ENCODE results near the gene LSM3.
A peak's percentile ranks its signal among the peaks of the same experiment; 100 is the strongest.

The LSM3 gene

DNA sequence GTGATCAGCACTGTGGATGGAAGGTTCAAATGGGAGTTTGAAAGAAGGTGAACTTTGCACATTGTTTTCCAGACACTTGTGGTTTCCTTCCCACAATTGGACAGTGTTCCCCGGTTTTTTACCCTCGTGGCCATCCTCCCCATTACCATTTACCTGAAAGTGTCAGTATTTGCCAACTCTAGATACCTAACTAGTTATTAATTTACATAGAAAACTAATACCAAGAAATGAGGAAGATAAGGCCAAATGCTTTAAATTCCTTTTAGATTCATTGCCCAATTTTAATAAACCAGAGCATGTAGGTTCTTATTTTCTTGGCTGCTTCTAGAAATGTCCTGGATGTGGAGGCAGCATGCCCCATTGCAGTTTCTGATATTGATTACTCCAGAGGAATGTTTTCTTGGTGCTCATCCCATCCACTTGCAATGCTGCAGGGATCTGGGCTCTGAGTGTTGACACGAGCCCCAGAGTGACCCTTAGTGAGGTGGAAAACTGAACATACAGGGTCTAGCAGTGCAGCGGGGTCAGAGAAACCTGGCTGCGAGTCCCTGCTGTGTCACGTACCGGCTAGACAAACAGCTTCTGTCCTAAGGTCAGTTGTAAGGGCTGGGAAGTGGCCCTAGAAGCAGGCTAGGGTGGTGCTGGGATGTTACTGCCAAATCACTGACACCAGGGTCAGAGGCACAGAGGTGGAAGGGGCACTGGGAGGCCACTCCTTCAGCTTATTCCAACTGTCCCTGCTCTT lies 23.5 kb downstream of the LSM3 start:
- no peak for DNase-seq

DNA sequence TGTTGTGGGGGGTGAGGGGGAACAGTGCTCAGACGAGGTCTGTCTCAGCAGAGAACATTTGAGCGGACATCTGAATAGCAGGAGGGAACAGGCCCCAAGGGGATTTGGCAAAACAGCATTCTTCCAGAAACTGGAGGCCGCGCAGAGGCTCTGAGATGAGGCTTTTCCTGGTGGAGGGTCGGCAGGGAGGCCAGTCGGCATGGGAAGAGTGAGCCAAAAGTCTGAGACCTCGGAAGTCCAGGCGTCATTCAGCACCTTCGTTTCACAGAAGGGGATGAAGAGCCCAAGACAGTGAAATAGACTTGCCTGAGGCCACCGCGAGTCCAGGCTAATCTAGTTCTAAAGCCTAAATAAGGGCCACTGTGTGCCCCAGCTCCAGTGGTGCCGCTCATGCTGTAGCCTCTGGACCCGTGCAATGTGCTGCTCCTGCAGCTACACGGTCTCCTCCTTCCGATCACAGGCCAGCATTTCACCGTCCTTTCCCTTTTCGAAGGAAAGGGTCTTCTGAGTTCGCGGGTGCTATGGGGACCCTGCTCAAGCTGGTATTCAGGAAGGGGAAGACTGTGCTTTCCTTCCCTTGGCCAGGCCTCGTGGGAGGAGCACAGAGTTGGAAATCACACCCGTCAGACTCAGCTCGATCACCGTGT lies 24.4 kb downstream of the LSM3 start:
- DNase-seq: no peak

DNA sequence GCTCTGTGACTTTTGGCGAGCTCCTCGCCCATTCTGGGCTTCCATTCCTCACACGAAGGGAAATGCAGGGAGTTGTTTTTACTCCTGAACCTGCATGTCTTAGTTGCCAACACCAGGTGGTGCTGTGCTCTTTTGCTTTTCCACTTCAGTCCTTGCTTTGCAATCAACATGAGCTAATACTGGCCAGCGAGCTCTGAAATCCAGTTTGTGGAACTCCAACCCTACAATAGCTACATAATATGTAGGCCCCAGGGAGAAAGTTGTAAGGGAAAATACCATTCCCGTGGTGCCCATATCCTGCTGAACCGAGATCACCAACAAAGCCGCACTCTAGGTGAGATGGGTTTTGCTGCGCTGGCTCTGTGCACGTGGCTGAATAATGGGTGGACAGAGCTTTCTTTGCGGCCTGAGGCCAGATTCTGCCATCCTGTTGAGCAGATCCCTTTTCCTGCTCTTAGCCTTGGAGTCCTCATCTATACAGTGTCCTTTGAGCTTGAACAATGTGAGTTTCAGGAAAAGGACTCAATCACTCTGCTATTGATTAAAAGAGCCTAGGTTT lies 25.0 kb downstream of the LSM3 start:
- DNase-seq: peak; percentile 56

DNA sequence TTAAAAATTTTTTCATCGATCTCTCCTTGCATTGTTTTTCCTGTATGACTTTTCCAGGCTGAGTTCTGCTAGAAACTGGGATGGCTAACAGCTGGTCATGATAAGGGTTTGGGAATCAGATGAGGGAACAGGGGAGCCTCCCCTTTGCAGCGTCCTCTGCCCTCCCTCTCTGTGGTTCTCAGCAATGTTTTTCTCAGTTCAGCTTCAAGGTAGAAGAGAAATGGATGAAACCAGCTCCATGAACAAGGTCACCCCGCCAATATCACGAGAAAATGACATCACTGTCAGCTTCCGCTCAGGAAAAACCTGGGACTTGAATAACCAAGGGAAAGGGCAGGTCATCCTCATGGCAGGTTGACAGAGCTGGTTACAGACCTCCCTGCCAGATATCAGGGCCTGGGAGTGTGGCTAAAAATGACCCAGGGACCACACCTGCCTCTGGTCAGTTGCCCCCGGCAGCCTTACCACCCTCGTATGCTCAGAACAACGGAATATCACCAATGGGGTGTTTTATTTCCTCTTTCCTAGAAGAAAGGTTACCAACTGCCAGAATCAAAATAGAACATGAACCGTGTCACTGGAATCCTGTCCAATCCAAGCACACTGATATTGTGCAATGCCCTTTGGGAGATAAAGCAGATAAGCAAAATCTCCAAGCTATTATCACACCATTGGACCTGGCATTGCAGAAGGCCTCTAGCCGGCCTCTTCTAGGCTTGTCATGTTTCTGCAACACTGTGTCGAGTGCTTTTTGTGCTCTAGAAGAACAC lies 26.1 kb downstream of the LSM3 start:
- no peak for DNase-seq

DNA sequence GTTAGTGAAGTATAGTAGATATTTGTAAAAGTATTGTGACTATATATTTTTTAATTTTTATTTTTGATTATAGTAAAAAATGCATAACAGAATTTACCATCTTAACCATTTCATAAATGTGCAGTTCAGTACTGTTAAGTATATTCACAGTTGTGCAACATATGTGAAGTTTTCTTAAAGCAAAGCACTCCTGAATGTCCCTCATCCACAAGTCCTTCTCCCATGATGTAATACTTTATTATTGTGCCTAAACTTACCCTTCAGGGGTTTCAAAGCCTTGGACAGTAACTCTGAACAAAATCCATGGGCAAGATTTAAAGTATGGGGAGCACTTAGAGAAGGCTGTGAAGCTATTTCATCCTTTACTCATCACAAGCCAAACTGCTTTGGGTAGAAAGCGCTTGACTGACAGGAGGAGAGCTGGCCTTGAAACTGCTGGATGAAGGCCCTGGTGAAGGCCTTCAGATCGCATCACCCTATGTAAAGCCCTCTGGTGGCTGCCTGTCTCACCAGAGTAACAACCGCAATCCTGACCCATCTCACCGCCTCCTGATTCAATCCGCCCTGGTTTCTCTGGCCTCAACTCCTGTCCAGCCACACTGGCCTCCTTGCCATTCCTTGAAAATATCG lies 28.0 kb downstream of the LSM3 start:
- no peak for DNase-seq

DNA sequence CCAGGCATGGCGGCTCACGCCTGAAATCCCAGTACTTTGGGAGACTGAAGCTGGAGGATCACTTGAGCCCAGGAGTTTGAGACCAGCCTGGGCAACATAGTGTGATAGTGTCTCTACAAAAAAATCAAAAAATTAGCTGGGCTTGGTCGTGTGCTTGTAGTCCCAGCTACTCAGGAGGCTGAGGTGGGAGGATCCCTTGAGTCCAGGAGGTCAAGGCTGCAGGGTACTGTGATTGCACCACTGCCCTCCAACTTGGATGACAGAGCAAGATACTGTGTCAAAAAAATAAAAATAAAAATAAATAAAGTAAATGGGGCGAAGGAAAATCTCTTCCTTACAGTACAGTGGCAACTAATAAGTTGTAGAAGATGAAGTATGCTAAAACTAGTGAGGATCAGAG lies 29.6 kb downstream of the LSM3 start:
- DNase-seq: no peak

DNA sequence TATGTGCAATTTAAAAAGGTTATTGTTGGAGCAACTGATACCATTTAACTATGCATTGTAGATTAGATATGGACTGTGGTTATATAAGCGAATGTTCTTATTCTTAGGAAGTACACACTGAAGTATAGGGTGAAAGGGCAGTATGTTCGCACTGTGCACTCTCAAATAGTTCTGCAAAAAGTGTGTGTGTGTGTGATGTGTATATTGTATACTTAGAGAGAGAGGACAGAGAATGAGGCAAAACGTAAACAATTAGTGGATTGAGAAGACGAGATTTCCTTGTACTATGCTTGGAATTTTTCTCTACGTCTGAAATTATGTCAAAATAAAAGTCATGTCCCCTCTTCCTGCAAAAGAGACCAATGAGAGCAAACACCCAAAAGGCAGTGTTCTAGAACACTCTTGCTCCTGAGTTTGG lies 30.4 kb downstream of the LSM3 start:
- no peak for DNase-seq

DNA sequence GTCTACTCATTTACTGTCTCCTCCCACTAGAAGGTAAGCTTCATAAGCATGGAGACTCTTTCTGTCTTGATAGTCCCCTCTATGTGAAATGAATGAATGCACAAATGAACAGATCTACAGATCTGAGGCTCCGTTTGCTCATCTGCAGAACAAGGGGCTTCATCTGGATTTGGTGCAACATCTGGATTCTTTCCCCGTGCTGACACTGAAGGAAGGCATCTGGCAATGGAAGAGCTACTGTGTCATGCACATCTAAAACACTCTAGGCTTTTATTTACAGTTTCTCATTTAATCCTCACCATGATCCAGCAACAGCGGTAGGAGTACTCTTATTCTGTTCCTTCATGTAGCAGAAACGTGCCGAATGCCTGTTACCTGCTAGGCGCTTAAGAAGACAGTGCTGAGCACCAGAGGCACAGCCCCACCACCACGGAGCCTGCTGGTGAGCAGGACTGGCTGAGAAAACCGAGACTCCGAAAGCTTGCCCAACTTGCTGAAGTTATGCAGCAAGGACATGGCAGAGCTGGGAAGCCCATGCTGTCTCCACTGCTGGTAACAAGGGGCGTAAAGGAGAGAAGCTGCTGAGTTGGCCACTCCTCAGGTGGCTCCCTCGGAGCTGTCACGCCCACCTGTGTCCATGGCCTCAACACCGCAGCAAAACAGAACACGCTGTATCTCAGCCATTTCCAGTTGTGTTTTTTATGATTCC lies 31.1 kb downstream of the LSM3 start:
- DNase-seq: no peak

DNA sequence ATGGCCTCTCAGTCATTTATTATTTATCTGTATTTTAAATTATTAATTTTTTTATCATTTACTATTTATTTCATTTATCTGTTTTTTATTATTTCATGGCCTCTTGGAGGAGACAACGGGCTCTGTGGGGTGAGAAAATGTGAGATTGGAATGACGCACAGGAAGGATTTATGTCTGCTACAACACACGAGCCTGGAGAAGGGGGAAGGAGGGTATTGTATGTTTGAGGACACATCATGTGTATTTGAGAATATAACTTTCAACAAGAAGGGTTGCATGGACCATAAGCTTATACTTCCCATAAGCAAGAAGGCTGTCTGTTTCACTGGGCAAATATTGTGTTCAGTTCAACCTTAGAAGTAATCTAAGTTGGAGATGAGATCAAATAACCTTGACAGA lies 31.7 kb downstream of the LSM3 start:
- DNase-seq: no peak

DNA sequence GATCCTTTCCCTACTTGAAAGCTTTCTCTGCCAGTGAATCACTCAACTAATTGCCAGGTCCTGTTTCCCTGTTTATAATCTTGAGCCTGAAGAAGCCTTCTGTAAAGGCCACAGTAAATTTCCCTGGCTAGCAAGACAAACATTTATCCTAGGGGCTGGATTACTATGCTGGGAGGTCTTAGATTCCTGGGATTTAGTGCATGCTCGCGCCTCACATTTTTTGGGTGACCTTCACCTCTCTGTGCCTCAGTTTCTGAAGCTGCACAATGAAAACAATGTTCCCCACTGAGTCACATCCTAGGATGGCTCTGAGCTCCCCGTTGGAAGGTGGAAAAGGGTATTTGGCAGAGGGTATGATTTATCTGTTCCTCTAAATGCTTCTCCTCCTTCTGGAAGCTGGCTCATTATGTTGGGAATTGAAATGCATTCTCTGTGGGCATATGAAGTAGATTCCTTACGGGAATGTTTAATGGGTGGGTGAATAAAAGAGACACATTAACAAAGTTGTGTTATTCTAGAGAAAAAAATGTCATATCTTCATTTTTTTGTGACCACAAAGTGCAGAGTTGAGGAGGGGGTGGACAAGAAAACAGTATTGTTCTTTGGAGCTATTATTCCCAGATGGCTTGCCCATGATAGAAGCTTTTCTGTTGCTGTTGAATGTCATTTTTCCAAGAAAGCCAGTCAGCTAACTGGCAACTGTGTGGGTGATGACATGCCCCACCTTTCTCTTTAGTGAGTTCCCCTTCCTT lies 32.4 kb downstream of the LSM3 start:
- DNase-seq: no peak

DNA sequence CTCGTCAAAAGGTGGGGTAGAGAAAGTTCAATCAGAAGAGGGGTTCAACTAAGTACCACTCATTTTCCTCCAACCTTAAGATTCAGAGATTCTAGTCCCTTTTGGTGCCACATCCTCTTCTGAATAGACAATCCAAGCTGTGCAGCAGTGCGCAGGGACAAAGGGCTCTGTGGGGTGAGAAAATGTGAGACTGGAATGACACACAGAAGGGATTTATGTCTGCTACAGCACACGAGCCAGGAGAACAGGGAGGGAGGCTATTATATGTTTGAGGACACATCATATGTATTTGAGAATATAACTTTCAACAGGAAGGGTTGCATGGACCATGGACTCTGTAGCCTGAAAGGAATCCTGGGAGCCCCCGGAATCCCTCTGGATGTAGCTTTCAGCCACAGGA lies 33.0 kb downstream of the LSM3 start:
- no peak for DNase-seq

DNA sequence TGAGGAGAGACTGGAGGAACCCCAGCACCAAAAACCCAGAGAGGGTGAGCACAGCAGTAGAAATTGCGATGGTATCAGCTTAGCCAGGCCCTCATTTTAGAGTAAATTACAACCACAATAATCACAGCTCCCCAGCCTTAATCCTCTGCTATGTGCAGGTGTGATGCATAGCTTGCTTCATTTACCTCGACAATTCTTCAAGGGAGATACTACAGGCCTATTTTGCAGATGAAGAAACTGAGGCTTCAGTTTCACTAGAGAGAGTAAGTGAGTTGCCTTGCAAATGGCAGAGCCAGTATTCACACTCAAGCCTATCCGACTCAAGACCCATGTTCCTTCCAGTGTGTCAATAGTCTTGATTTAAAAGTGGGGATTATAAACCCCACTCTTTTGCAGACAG lies 33.4 kb downstream of the LSM3 start:
- DNase-seq: no peak

DNA sequence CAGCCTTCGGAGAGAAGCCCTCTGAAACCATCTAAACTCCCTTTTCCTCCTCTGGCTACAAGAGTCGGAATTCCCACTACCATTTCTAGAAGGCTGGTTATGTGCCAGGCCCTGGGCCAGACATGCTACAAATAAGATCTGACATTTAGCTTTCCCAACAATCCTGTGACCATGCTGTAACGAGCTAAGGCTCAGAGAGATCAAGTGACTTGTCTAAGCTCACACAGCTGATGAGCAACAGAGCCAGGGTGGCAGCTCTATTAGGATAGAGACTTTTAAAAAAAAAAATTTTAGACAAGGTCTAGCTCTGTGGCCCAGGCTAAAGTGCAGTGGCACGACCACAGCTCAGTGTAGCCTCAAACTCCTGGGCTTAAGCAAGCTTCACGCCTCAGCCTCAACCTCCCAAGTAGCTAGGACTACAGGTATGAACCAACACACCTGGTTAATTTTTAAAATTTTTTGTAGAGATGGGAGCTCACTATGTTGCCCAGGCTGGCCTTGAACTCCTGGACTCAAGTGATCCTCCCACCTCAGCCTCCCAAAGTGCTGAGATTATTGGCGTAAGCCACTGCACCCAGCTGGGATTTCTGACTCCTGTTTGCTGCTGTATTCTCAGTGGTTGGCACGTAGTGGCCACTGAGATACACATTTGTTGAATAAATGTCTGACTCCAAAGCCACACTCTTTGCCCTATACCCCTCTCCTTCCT lies 34.6 kb downstream of the LSM3 start:
- DNase-seq: no peak

DNA sequence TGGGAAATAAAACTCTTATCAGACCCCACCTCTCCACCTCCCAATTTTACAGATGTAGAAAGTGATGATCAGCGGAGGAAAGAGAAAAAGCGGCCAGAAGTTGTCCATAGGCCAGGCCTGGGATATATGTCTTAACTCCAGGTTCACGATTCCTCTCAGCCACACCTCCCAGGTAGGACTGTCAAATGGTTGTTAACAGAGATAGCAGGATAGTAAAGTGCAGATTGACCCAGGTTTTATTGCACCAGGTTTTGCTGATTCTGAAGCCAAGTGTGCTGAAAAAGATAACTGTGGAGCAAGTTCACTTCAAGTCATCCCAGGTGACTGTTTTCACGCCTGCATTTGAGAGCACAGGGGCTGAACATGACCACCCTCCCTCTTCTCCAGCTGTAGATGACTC lies 36.1 kb downstream of the LSM3 start:
- no peak for DNase-seq

DNA sequence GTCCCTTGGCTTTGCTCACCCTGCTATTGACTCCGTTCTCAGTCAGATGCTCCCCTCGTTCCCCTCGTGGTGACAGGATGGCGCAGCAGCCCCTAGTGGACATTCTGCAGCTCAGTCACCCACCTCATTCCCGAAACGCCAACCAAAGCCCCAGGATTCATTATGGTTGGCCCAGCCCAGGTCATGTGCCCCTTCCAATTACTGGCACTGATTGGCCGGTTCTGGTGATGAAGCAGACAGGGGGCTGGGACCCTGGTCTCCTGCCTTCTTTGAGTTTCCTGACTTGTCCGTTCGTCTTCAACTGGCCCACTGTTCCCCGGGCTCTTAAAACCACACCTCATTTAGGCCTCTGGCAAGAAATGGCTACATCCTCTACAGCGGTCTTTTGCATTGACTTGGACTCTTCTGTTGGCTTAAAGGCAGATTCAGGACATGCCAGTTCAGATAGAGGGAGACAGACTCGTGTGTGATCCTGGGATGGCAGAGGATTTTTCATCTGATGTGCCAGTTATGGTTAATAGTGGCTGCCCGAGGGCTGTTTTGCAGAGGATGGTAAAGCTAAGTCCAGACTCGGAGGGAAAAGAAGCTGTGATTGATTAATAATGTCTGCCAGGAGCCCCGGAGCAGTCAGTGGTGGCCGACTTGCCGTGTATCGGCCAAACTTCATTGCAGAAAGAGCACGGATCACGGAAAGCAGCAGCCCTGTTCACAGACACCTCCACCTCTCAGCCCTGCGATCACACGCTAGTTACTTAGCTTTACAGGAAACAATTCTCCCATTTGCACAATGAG lies 37.8 kb downstream of the LSM3 start:
- no peak for DNase-seq

DNA sequence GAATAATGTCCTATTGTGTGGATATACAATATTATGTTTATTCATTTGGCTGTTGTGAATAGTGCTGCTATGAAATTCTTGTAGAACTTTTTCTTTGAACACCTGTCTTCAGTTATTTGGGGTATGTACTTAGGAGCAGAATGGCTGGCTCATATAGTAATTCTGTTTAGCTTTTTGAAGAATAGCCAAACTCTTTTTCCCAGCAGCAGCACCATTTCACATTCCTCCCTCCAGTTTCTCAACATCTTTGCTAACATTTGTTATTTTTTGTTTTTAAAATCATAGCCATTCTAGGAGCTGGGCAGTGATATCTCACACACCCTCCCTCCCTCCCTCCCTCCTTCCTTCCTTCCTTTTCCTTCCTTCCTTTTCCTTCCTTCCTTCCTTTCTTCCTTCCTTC lies 39.7 kb downstream of the LSM3 start:
- DNase-seq: no peak

DNA sequence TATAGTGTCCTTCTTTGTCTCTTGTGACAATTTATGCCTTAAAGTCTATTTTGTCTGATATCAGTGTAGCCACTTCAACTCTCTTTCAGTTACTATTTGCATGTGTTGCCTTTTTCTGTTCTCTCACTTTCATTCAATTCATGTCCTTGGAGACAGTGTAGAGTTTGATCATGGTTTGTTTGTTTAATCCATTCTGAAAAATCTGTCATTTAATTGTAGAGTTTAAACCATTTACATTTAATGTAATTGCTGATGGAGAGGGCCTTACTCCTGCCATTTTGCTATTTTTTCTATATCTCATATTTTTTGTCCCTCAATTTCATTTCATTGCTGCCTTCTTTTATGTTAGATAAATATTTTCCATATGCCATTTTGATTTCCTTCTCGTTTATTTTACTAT lies 42.3 kb downstream of the LSM3 start:
- DNase-seq: no peak

DNA sequence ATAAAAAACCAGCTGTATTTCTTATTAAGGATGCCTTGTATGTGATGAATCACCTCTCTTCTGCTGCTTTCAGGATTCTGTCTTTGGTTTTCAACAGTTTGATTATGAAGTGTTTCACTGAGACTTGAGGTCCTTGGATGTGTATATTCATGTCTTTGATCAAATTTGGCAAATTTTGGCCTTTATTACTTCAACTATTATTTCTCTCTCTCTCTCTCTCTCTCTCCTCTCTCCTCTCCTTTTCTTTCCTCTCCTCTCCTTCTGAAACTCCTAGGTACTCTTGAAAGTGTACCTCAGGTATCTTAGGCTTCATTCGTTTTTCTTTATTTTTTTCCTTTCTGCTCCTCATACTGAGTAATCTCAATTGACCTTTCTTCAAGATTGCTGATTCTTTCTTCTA lies 43.3 kb downstream of the LSM3 start:
- DNase-seq: no peak

DNA sequence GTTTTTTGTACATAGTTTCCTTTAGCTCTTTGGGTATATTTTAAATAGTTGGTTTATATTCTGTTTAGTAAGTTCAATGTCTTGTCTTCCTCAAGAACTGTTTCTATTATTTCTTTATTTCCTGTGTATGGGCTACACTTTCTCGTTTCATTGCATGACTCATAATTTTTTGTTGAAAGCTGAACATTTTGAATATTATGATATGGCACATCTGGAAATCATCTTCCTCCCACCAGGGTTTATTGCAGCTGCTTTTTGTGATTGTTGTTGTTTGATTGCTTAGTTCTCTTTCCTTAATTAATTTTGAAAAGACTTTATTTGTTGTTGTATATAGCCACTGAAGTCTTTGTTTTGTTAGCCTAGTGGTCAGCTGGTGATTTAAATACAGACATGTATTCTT lies 43.8 kb downstream of the LSM3 start:
- DNase-seq: no peak

DNA sequence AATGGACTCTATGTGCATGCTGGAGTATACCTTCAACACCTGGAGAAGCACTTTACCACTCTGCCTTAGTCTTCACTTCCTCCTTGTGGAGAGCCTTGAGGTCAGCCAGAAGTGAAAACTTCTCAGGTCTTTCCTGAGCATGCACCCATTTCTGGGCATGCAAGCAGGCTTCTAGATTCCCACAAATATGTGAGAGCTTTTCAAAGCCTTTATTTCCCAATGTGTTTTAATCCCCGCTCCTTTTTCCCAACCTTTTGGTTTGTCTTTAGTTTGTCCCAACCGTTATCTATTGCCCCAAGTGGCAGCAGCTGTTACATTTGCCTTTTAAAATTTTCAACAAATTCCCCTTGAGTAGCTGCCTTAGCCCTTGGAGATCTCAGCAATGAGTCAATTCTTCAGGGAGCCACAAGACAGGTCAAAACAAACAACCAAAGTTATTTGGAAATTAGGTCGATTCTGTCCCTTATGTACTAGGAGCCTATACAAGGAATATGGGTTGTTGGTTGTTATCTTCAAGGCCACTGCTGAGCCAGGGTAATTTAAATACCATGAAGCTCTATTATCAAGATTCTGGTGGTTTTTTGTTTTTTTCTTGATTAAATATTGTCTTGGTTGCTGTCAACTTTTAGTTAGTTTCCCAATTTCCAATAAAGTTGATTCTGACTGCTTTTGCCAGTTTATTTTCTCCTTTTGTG lies 44.4 kb downstream of the LSM3 start:
- DNase-seq: no peak

Data from GDM1 (cell line).